B cell (primary cell): ENCODE data around the gene SEH1L. TPM values are rescaled to one million over a fixed set of nuclear protein-coding genes. Genes with fewer than 3 reads are reported as not detected.

Source experiments
- ATAC-seq: fragments of 200-7000 bp; cut with Tn5 transposase; one replicate; pipeline ENCODE4 v1.10.0; 2021; ENCODE audit warnings: low read depth, mild to moderate bottlenecking, moderate number of reproducible peaks, moderate library complexity
- CTCF ChIA-PET: fragments of 350-600 bp; sonication (Branson Sonifier 250); formaldehyde crosslinking; loops from one replicate; lab custom pipeline; 2021; ENCODE audit warnings: antibody characterized with exemption, inconsistent platforms; lab: Charles Lee
- POLR2A ChIA-PET: fragments of 350-600 bp; sonication (Branson Sonifier 250); formaldehyde crosslinking; loops from one replicate; lab custom pipeline; 2021; ENCODE audit warnings: antibody characterized with exemption; lab: Charles Lee
- DNase-seq: peaks from one replicate; pipeline ENCODE4 v3.0.0; 2013
- H2AFZ ChIP-seq: 2 replicates; pipeline ENCODE4 v1.6.1; 2012; ENCODE audit warnings: mild to moderate bottlenecking, low read depth, low read length; ENCODE audit not compliant: insufficient read depth, poor library complexity, severe bottlenecking
- H3K27ac ChIP-seq, 2 donors: 1 replicate in 1 of 2; 2 replicates in 1 of 2; pipeline ENCODE4 v1.5.1; 2012 to 2013; ENCODE audit warnings: low read length in 2 of 2, mild to moderate bottlenecking in 2 of 2, moderate library complexity in 1 of 2
- H3K27me3 ChIP-seq, 4 experiments: fragments of 200-600 bp in 1 of 4; sonication (generic) in 1 of 4; replicated peaks in 1 of 4; 1 replicate in 2 of 4; 2 replicates in 2 of 4; pipeline versions ENCODE4 v1.6.1 to v1.7.0; 2013 to 2016; ENCODE audit warnings: low read length in 3 of 4, mild to moderate bottlenecking in 2 of 4, mixed read lengths in 1 of 4, moderate library complexity in 1 of 4; ENCODE audit not compliant: insufficient read depth in 4 of 4, control insufficient read depth in 3 of 4; ENCODE audit errors: control extremely low read depth in 1 of 4
- H3K36me3 ChIP-seq, 2 experiments: replicated peaks in 1 of 2; 1 replicate in 1 of 2; 2 replicates in 1 of 2; pipeline versions ENCODE4 v1.6.1 to v1.7.1; 2013; ENCODE audit warnings: low read length in 1 of 2; ENCODE audit not compliant: insufficient read depth in 2 of 2, control insufficient read depth in 1 of 2; ENCODE audit errors: control extremely low read depth in 1 of 2, extremely low read depth in 1 of 2
- H3K4me1 ChIP-seq, 2 donors: fragments of 200-600 bp in 1 of 2; sonication (generic) in 1 of 2; 1 replicate in 1 of 2; 2 replicates in 1 of 2; pipeline versions ENCODE4 v1.5.1 to v1.6.1; 2013 to 2017; ENCODE audit warnings: low read length in 2 of 2; ENCODE audit not compliant: control insufficient read depth in 2 of 2, insufficient read depth in 2 of 2
- H3K4me2 ChIP-seq: replicated peaks from 2 replicates; pipeline ENCODE3; 2012; ENCODE audit warnings: mild to moderate bottlenecking, low read depth, low read length; ENCODE audit not compliant: poor library complexity, severe bottlenecking
- H3K4me3 ChIP-seq, 5 experiments: fragments of 200-600 bp in 1 of 5; sonication (generic) in 1 of 5; 1 replicate in 3 of 5; 2 replicates in 2 of 5; pipeline versions ENCODE4 v1.5.1 to v1.7.0; 2011 to 2016; ENCODE audit warnings: low read length in 4 of 5, mild to moderate bottlenecking in 4 of 5, low read depth in 2 of 5, control low read depth in 1 of 5, moderate library complexity in 1 of 5; ENCODE audit not compliant: insufficient read depth in 1 of 5; ENCODE audit errors: control extremely low read depth in 1 of 5, extremely low read depth in 1 of 5
- H3K79me2 ChIP-seq: fragments of 200-600 bp; sonication (generic); one replicate; pipeline ENCODE4 v1.6.0; 2016; ENCODE audit warnings: low read length; ENCODE audit not compliant: control insufficient read depth, insufficient read depth
- H3K9ac ChIP-seq: fragments of 200-600 bp; sonication (generic); 2 replicates; pipeline ENCODE4 v1.6.1; 2017; ENCODE audit warnings: mild to moderate bottlenecking, low read length, moderate library complexity
- H3K9me3 ChIP-seq, 3 donors: one replicate each; pipeline versions ENCODE4 v1.6.1 to v1.7.1; 2013; ENCODE audit warnings: low read length in 2 of 3; ENCODE audit not compliant: control insufficient read depth in 2 of 3, insufficient read depth in 1 of 3; ENCODE audit errors: control extremely low read depth in 1 of 3
- H4K20me1 ChIP-seq: 2 replicates; pipeline ENCODE4 v1.6.0; 2012; ENCODE audit warnings: mild to moderate bottlenecking, low read length; ENCODE audit not compliant: insufficient read depth, control insufficient read depth, poor library complexity, severe bottlenecking
- H3K27ac Mint-ChIP-seq: one replicate; pipeline ENCODE4 v1.8.0; 2021; ENCODE audit warnings: mixed read lengths
- H3K27me3 Mint-ChIP-seq: one replicate; pipeline ENCODE4 v1.8.0; 2021; ENCODE audit warnings: mixed read lengths
- H3K4me1 Mint-ChIP-seq: one replicate; pipeline ENCODE4 v1.8.0; 2021; ENCODE audit warnings: mixed read lengths
- H3K4me3 Mint-ChIP-seq: one replicate; pipeline ENCODE4 v1.8.0; 2021; ENCODE audit warnings: mixed read lengths
- H3K9me3 Mint-ChIP-seq: one replicate; pipeline ENCODE4 v1.8.0; 2022; ENCODE audit warnings: mixed read lengths; ENCODE audit not compliant: insufficient read depth
- CTCF ChIP-seq: fragments of 200-600 bp; IDR thresholded peaks from one replicate; pipeline ENCODE4 v1.8.0; 2022; ENCODE audit warnings: antibody characterized with exemption, mild to moderate bottlenecking
- EZH2 ChIP-seq: IDR thresholded peaks from 2 replicates; pipeline ENCODE4 v1.6.1; 2012; ENCODE audit warnings: borderline replicate concordance, low read depth, mild to moderate bottlenecking, moderate library complexity, low read length; ENCODE audit not compliant: insufficient read depth, poor library complexity, severe bottlenecking
- WGBS: methylation state at CpG from one replicate; pipeline ENCODE4 v1.1.5; 2013; ENCODE audit warnings: missing lambda C conversion rate; ENCODE audit not compliant: insufficient coverage; 5-methylcytosine and 5-hydroxymethylcytosine counted together
- intact Hi-C: fragments of 100-400 bp; cut with micrococcal nuclease; formaldehyde crosslinking; loops from one replicate; pipeline ENCODE4 v1.10.0; 2022
- polyA plus RNA-seq: library from polyadenylated mRNA; depleted of rRNA; stranded (reverse); fragments of >200 nt; gene quantifications from 2 replicates; pipeline ENCODE4 v1.2.3, GENCODE V29; 2012
- total RNA-seq, 2 donors: library from RNA; stranded (reverse); fragments of 120-200 nt in 1 of 2; gene quantifications; 1 replicate in 1 of 2; 2 replicates in 1 of 2; pipeline versions ENCODE4 v1.2.3 to v1.2.4, GENCODE V29; 2013 to 2022

SEH1L gene
- total and polyA plus RNA-seq, 2 donors (not counting 1 experiment from before 2014, with no cell fraction given), result 8.7 to 46.4 TPM

GRCh38 chr18:12930908-12931307 lies 16.9 kb upstream of the SEH1L start:
- H3K9me3 Mint-ChIP-seq, result no peaks in the 10 kb centered on the region
- intact Hi-C loops, result no loop called here
- H3K4me3 Mint-ChIP-seq, result no peak overlapping the region
- Histone ChIP-seq H3K27ac (no peak overlapping the region), H3K36me3 (no peaks in the 10 kb centered on the region), H2AFZ (no peak overlapping the region), H3K27me3 (no peaks in the 10 kb centered on the region), H3K4me1 (no peaks in the 10 kb centered on the region), H3K79me2 (no peaks in the 10 kb centered on the region), H4K20me1 (no peaks in the 10 kb centered on the region), H3K9me3 (no peaks in the 10 kb centered on the region), H3K4me3 (no peak overlapping the region), H3K4me2 (no peak overlapping the region), H3K9ac (no peak overlapping the region)
- H3K27ac Mint-ChIP-seq, result no peak overlapping the region
- ATAC-seq (no peak), DNase-seq (no peak)
- ChIA-PET CTCF (interaction anchor here (2.2 kb wide), 1 partner anchor 204 kb away, joined by 8 read pairs; no protein-coding TSS in a partner anchor), POLR2A (no interaction called here)
- TF ChIP-seq EZH2 (no peak), CTCF (no peak)
- H3K27me3 Mint-ChIP-seq, result peaks cover 7% of the 10 kb centered on the region
- WGBS, result 67% methylated on average over 3 of the region's 3 CpGs
- H3K4me1 Mint-ChIP-seq, result peaks cover 2% of the 10 kb centered on the region

- Mint-ChIP-seq H3K4me1 (peaks cover 2% of the 10 kb centered on the region), H3K9me3 (no peaks in the 10 kb centered on the region), H3K27ac (no peak overlapping the region), H3K4me3 (no peak overlapping the region), H3K27me3 (peaks cover 7% of the 10 kb centered on the region)
- Histone ChIP-seq H3K4me1 (no peaks in the 10 kb centered on the region), H3K27me3 (no peaks in the 10 kb centered on the region), H3K27ac (no peak overlapping the region), H3K36me3 (no peaks in the 10 kb centered on the region), H3K9ac (no peak overlapping the region), H3K9me3 (no peaks in the 10 kb centered on the region), H3K79me2 (no peaks in the 10 kb centered on the region), H3K4me3 (no peak overlapping the region), H3K4me2 (no peak overlapping the region), H4K20me1 (no peaks in the 10 kb centered on the region), H2AFZ (no peak overlapping the region)
- CTCF ChIA-PET, result interaction anchor here (1.1 to 5.4 kb wide), 13 partner anchors 12 to 540 kb away, joined by 3 to 200 read pairs (median 11); no protein-coding TSS in a partner anchor
- DNase-seq (no peak), ATAC-seq (no peak)
- intact Hi-C loops, result no loop called here
- TF ChIP-seq EZH2 (no peak), CTCF (no peak)
- POLR2A ChIA-PET, result no interaction called here
Observed at GRCh38 chr18:12933327-12933726, 14.5 kb upstream of the SEH1L start.
